Astrocyte (in vitro differentiated cells and primary cell): ENCODE results near the gene RGPD3.

Source experiments
- CTCF ChIP-seq: IDR thresholded peaks from 2 replicates; pipeline ENCODE4 v1.5.1; 2011; ENCODE audit warnings: low read depth, mild to moderate bottlenecking, inconsistent platforms, low read length, moderate library complexity; ENCODE audit not compliant: insufficient read depth
- EZH2 ChIP-seq: IDR thresholded peaks from 2 replicates; pipeline ENCODE4 v1.6.1; 2012; ENCODE audit warnings: mild to moderate bottlenecking, low read length, inconsistent platforms; ENCODE audit not compliant: insufficient read depth

GRCh38 chr2:106356291-106356690 is 111.9 kb downstream of the RGPD3 start:
- TF ChIP-seq EZH2 (no peak), CTCF (no peak)
